HG03095 (cell line): ENCODE data around the gene HMX3.

Experiments
- ATAC-seq: cut with Tn5 transposase; IDR thresholded peaks from one replicate; pipeline ENCODE4 v1.9.1; 2021; ENCODE audit warnings: moderate library complexity; ENCODE audit not compliant: unreplicated experiment

The HMX3 gene

DNA sequence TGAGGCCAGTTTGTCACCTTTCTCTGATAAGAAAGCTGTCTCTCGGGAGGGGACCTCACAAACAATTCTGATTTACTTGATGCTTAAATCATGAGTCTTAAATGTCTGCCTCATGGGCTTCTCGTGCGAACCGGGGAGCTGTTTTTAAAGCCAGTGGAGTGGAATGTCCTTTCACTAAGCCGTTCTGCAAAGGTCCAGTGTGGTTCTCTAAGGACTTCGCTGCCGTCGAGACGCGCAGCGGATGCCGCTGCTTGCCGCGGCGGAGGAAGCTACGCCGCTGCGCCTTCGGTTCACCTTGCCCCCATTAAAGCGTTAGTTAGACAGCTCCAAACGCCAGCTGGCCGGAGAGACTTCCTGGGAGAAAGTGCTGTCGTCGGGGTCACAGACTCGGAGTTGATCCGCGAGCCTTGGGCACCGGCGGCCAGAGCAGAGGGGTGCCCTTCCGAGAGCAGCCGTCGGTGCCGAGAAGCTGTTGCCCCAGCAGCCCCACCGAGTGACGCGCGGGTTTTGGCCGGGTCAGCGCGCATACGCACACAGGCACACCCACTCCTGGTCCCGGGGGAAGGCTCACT lies 1.3 kb upstream of the HMX3 start:
- no peak for ATAC-seq

DNA sequence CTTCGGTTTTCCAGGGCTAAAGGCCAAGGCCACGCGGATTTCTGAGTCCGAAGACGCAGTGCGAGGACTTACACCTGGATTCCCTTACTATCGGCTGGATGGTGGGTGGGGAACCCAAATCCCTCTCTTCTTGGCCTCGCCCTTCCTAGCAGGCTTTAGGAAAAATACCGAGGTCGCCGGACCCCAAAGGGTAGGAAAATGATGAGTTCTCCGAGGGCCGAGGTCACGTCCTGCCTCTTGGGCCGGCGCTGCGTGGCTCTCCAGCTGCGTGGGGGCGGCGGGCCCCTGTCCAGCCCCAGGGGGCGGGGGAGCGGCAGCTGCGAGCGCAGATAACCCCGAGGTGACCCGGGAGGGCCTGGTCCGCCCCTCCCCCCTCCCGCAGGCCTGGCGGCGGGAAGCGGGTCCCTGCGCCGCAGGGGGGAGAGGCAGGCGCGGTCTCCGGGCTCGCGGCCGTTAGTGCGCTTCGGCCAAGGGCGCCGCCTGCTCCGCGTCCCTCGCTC lies 805 bp upstream of the HMX3 start:
- no peak for ATAC-seq

DNA sequence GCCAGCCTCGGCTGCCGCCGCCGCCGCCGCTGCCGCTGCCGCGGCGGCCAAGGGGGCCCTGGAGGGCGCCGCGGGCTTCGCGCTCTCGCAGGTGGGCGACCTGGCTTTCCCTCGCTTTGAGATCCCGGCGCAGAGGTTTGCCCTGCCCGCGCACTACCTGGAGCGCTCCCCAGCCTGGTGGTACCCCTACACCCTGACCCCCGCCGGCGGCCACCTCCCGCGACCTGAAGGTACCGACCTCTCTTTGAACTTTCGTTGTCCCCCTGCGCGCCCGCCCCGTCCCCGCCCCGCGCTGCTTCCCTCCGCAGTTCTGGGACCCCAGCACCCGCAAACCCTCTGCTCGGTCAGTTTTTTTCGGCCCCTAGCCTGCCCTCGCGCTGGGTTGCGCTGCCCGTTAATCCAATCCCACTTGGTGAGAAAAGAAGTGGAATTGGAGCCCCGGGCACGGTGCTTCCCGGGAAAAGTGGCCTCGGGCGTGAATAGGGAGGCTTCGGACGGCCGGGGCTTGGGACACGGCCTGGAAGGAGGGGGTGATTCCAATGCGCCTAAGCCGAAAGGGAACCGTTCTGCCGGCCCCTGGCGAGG lies 543 bp downstream of the HMX3 start:
- ATAC-seq, result no peak

GRCh38 chr10:123136806-123137642 lies 1.3 kb downstream of the HMX3 start:
- no peak for ATAC-seq

DNA sequence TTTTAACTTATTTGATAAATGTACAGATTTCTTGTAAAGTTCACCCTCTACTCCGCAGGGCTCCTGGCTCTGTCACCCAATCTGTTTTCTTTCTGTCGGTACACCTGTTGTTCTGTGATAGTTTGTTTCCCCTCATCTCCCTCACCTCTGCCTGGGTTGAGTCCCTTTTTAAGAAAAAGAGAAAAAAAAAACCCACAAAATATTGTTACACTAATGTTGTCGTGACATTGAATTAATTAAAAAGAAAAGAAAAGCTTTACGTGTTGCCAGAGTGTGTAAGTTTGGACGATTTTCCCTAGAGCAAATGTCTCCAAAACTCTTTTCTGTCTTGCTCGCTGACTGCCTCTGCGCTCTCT lies 3.4 kb downstream of the HMX3 start:
- ATAC-seq, result no peak

DNA sequence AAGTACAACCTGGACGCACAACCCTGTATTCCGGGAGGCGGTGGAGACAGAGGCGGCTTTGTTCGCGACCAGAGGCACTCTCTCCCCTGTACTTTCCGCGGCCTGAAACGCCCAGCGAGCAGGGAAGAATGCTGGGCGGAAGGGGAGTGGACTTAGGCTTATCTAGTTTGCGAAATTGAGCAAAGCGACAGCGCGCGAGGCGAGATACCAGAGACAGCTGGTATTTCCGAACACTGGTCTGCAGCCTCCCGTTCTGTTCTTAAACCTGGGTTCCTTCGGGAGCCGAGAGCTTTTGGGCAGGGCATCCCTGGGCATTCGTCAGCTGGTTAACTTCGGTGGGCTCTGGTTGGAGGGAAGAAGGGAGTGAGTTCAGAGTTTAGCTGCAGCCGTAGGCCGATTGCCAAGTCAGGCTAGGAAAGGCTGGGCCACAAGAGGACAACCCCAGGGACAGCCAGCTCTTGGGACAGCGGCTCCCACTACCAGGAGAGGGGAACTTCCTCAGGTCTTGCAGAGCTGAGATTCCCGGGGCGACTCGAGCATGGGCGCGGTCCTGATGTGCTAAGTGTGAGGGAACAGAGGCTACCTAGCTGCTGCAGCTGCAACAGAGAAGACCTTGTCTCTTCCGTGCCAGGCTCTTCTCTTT lies 3.9 kb downstream of the HMX3 start:
- no peak for ATAC-seq

DNA sequence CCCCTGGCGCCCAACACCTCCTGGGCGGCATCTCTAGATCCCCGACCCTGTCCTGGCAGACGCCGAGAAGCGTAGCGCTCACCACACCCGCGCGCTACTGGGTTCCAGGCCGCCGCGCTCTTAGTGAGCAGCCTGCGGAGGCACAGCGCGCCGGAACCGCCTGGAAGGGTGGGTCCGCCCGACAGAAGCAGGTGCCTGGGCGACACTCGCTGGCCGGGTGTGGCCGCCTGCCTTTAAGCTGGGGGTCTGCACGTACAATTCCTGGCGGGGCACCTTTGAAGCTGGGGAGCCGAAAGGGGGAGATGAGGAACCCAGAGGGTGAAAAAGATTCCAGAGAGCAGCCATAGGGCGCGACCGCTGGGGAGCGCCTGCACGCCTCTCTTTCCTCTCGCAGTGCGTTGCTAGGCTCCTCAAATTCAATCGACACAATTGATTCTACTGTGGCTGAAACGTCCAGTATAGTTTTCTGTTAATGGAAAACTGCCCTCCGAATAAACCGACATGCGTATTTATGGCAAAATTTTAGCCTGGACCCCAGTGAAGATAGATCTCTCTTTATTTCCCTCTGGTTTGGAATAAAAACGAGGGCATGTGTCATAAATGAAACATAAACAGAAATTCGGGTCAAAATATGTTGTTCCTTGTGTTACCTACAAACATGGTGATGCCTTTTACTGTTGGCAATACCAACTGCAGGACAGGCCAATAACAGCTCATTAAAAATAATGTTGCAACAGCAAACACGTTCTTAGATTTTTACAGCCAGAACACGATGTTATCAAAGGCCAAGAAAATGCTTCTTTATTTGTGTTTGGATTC lies 4.6 kb downstream of the HMX3 start:
- no peak for ATAC-seq

- no peak for ATAC-seq
These were observed 5.2 kb downstream of the HMX3 start for GRCh38 chr10:123140983-123141390.

- no peak for ATAC-seq
These were observed 6.3 kb downstream of the HMX3 start for GRCh38 chr10:123141791-123142700.

DNA sequence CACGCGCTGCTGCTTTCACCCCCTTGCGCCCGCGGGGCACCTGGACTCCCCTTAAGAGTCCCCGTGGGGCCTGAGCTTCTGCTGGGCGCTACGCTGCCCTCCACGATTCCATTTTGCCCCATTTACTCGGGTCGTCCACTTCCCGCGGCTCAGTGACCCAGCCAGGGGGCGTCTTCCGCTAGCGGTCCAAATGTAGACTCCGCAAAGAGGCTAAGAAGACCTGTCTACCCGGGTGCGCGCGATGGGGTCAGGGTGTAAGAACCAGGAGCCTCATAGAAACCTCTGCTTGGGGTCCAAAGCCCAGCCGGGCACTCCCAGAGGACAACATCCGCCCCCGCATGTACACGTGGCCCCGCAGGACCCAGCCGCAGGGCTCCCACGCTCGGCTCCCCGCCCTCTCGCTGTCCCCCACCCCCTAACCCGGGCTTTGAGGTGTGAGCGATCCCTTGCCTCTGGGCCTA lies 7.0 kb downstream of the HMX3 start:
- ATAC-seq, result no peak

GRCh38 chr10:123143162-123143824 lies 7.5 kb downstream of the HMX3 start:
- no peak for ATAC-seq

- no peak for ATAC-seq
These were observed 8.0 kb downstream of the HMX3 start for GRCh38 chr10:123143825-123144168.

DNA sequence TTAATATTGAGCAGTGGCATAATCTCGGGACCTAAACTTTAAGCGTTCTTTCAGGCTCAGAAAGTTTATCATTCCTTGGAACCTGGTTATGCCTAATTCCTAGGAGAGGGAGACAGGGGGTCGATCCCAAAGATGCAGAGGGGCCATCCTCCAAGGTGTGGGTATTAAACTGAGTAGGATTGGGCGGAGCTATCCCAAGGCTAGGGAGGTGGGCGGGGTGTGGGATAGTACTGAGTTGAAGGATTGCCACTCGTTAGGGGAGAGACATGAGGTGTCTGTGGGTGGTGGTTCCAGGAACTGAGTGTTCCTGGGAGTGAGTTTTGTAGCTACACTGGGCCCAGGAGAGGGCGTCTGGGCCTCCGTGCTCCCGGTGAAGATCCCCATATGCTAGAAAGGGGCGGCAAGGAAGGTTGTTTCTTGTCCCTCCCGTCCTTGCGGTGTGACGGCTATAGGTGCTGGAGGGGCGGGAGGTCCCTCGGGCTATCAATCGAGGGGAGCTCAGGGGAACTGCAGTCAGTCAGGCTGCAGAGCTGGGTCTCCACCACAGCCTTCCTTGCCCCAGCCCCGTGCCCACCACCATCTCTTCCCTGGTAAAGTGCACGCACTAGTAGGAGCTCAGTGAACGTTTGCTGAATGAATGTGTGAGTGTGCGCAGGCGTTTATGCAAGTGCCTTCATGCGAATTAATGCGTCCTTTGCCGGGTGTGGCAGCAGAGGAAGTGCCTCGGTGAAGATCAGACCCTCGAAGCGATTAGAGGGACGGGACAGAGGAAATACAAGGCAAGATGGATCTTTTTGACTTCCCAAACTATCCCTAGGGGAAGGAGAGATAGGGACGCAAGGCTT lies 9.1 kb downstream of the HMX3 start:
- no peak for ATAC-seq

GRCh38 chr10:123145542-123146012 lies 9.8 kb downstream of the HMX3 start:
- ATAC-seq, result no peak

- no peak for ATAC-seq
These were observed 10.5 kb downstream of the HMX3 start for GRCh38 chr10:123146013-123146893.

DNA sequence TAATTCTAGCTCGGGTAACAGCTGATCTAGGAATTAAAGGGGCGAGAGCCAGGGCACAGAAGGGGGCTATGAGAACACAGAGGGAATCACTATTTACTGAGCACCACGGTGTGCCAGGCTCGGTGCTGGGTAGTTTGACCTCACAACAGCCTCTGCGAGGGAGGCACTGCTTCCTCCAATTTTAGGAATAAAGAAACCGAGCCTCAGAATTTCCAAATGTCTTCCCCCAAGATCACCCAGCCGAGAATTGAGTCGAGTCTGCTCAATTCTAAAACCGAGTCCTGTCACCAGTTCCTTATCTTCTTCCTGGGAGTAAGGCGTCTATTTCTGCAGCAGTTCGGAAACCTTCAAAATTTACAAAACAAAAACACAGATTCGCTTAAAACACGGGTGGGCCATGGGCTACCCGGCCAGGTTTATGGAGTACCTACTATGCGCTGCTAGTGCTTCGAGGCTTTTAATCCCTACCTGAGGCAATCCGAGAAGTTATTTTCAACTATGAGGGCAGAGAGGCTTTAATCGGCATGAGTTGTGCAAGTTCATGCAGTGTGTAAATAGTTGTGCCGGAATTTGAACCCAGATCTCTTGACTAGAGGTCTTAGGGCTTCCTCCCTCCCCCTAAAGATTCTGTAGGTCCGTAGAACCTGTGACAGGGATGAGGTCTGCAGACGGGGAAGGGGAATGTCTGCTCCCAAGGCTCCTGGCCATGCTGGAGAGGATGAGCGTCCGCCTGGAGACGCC lies 11.3 kb downstream of the HMX3 start:
- no peak for ATAC-seq
